Spleen (tissue), 11 donors: Measurements from ENCODE around the gene KCTD3. TPM values are rescaled to one million over a fixed set of nuclear protein-coding genes. Genes with fewer than 3 reads are reported as not detected.

Experiments used
- DNase-seq: peaks from one replicate; pipeline ENCODE4 v3.0.0-alpha.2; 2020
- H3K27ac ChIP-seq, 8 donors: fragments of 200-600 bp; sonication (generic) in 7 of 8; 1 replicate in 4 of 8; 2 replicates in 4 of 8; pipeline versions ENCODE4 v1.5.0 to v1.8.0; 2016 to 2021; ENCODE audit warnings: inconsistent platforms in 4 of 8, mild to moderate bottlenecking in 4 of 8, moderate library complexity in 1 of 8
- H3K27me3 ChIP-seq, 7 donors: fragments of 200-600 bp; sonication (generic) in 6 of 7; replicated peaks in 1 of 7; 1 replicate in 4 of 7; 2 replicates in 3 of 7; pipeline versions ENCODE4 v1.5.0 to v1.8.0; 2016 to 2021; ENCODE audit warnings: inconsistent platforms in 3 of 7, mild to moderate bottlenecking in 1 of 7
- H3K36me3 ChIP-seq, 6 donors: fragments of 200-600 bp; sonication (generic) in 5 of 6; 1 replicate in 4 of 6; 2 replicates in 2 of 6; pipeline versions ENCODE4 v1.5.0 to v1.8.0; 2016 to 2021; ENCODE audit warnings: inconsistent platforms in 2 of 6
- H3K4me1 ChIP-seq, 6 donors: fragments of 200-600 bp; sonication (generic) in 5 of 6; 1 replicate in 3 of 6; 2 replicates in 3 of 6; pipeline versions ENCODE4 v1.5.0 to v1.8.0; 2016 to 2021; ENCODE audit warnings: inconsistent platforms in 3 of 6
- H3K4me3 ChIP-seq, 8 donors: fragments of 200-600 bp; sonication (generic) in 7 of 8; 1 replicate in 4 of 8; 2 replicates in 4 of 8; pipeline versions ENCODE4 v1.5.0 to v1.8.0; 2016 to 2021; ENCODE audit warnings: inconsistent platforms in 4 of 8, mild to moderate bottlenecking in 4 of 8, moderate library complexity in 2 of 8
- H3K9me3 ChIP-seq, 8 donors: fragments of 200-600 bp; sonication (generic) in 7 of 8; 1 replicate in 4 of 8; 2 replicates in 4 of 8; pipeline versions ENCODE4 v1.5.0 to v1.8.0; 2016 to 2021; ENCODE audit warnings: inconsistent platforms in 4 of 8
- CTCF ChIP-seq, 11 experiments: fragments of 200-600 bp in 7 of 11; fragments of 450-650 bp in 4 of 11; sonication (generic) in 4 of 11; IDR thresholded peaks in 8 of 11; conservative IDR thresholded peaks in 3 of 11; 1 replicate in 7 of 11; 2 replicates in 4 of 11; pipeline versions ENCODE4 v1.4.0 to v1.8.0; 2016 to 2021; ENCODE audit warnings: antibody characterized with exemption in 11 of 11, inconsistent platforms in 4 of 11, mild to moderate bottlenecking in 1 of 11
- POLR2A ChIP-seq, 3 donors: fragments of 450-650 bp; IDR thresholded peaks; one replicate each; pipeline ENCODE4 v1.5.1; 2017; ENCODE audit warnings: antibody characterized with exemption in 3 of 3, mild to moderate bottlenecking in 1 of 3
- POLR2AphosphoS5 ChIP-seq, 3 donors: sonication (generic); formaldehyde crosslinking; IDR thresholded peaks; one replicate each; pipeline ENCODE4 v1.5.1; 2017; ENCODE audit warnings: antibody characterized with exemption in 3 of 3
- WGBS, 5 donors: extraction: QIAGEN DNeasy Blood & Tissue Kit in 3 of 5; methylation state at CpG; one replicate each; pipeline versions ENCODE4 v1.1.5 to v1.1.7; 2013 to 2018; 5-methylcytosine and 5-hydroxymethylcytosine counted together
- intact Hi-C: fragments of 100-400 bp; cut with DNase I; formaldehyde crosslinking; loops from one replicate; pipeline ENCODE4 v1.15.0; 2023; ENCODE audit warnings: low total_unique reads
- polyA plus RNA-seq, 3 donors: library from polyadenylated mRNA; stranded (reverse); fragments of 200-250 nt; gene quantifications; one replicate each; pipeline ENCODE4 v1.2.1, GENCODE V29; 2013
- total RNA-seq, 7 donors: library from RNA; depleted of rRNA in 3 of 7; stranded (reverse); fragments of >200 nt in 3 of 7; fragmentation: NEBNext Ultra II Directional in 4 of 7; extraction: Animal tissue kit (Norgen Biotek cat#: 25700) in 4 of 7; gene quantifications; one replicate each; pipeline versions ENCODE4 v1.1.0 to v1.2.1, GENCODE V29; 2016 to 2021
- donor health status: healthy with polysubstance abuse.
- donor health status: DM: no; HTN: no; CAD: no; lungs with moderate emphysema.
- donor health status: DM: no; HTN: no; CAD: no.
- donor health status: Bipolar disorder and iron deficiency.
- donor health status: healthy.
- donor health status: DM: no; HTN: no; CAD: no.
- donor health status: DM: yes; HTN: yes; CAD: no.

Gene KCTD3
- total and polyA plus RNA-seq, 10 donors: 7.6 to 33.0 (median 21.3) TPM

DNA sequence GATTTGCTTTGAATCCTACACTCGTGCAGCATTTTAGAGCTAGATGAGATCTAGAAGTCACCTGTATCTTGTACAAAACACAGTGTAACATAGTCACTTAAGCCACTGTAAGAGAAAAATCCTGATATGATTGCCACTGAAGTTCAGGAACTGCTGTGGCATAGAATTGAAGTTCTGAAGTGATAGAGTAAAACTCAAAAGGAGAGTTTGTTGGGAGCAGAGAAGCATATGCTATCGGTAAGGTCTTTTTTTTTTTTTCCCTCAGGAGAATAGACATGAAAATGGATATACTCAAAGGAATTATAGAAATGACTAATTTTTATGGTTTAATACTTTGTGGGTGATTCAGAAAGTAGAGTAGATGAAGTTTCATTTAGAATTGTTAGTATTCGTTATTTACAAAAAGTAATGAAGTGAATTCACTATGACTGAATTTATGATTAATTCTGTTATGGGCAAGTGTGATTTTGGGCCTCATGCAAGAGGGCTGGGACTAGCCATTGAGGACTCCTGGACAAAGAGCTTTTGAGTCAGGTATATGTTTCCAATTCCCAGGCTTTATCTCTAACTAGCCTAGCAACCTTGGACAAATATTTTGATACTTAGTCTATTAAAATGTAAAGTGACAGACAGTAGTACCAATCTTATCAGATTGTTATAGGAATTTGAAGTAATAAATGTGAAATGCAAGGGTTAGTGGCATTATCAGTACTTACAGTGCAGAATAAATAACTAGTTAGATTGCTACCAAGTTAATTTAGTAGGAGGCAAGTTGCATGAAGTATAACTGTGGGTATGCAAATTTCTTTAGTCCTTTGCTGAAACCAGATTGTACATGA is 3.1 kb downstream of the KCTD3 start:
- WGBS, 5 donors: 73 to 79% (median 76%) methylated on average over 3 of the region's 3 CpGs
- intact Hi-C loops: no loop called here
- no peak for DNase-seq
- TF ChIP-seq POLR2A (IDR thresholded peaks at IDR 0.05) (no peak), POLR2AphosphoS5 (IDR thresholded peaks at IDR 0.05) (no peak), CTCF (IDR thresholded peaks at IDR 0.05 in 8 of 11, conservative IDR thresholded peaks at IDR 0.05 in 3 of 11) (no peak)
- no peaks in the 10 kb centered on the region for H3K36me3 ChIP-seq
- peaks cover 0 to 11% (median 0%) of the 10 kb centered on the region in 7 donors for H3K27me3 ChIP-seq
- H3K27ac ChIP-seq: no peak overlapping the region
- H3K4me3 ChIP-seq: no peak overlapping the region
- H3K9me3 ChIP-seq: no peaks in the 10 kb centered on the region
- peaks cover 0 to 56% (median 30%) of the 10 kb centered on the region in 6 donors for H3K4me1 ChIP-seq

GRCh38 chr1:215581896-215582295 is 14.8 kb downstream of the KCTD3 start:
- WGBS, 5 donors: 82 to 99% (median 94%) methylated on average over 2 of the region's 2 CpGs
- intact Hi-C loops: no loop called here

DNA sequence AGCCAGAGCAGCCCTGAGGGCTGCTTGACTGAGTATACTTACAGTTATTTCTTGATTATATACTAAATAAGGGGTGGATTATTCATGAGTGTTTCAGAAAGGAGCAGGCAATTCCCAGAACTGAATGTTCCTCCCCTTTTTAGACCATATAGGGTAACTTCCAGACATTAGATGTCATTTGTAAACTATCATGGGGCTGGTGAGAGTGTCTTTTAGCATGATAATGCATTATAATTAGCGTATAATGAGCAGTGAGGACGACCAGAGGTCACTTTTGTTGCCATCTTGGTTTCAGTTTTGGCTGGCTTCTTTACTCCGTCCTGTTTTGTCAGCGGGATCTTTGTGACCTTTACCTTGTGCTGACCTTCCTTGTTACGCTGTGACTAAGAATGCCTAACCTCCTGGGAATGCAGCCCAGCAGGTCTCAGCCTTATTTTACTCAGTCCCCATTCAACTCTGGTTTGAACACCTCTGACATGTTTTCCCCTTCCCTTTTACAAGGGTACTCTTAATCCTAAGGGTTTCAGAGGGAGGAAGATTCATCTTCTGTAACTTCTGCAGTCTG is 16.2 kb downstream of the KCTD3 start:
- no peaks in the 10 kb centered on the region for H3K4me1 ChIP-seq
- H3K4me3 ChIP-seq: no peak overlapping the region
- no peak for TF ChIP-seq POLR2A (IDR thresholded peaks at IDR 0.05)
- TF ChIP-seq CTCF (IDR thresholded peaks at IDR 0.05 in 8 of 11, conservative IDR thresholded peaks at IDR 0.05 in 3 of 11): no peak
- TF ChIP-seq POLR2AphosphoS5 (IDR thresholded peaks at IDR 0.05): no peak
- 65 to 87% (median 73%) methylated on average over 5 of the region's 5 CpGs for WGBS, 5 donors
- H3K27me3 ChIP-seq: no peaks in the 10 kb centered on the region
- H3K9me3 ChIP-seq: peaks cover 0 to 14% (median 13%) of the 10 kb centered on the region in 8 donors
- no peak overlapping the region for H3K27ac ChIP-seq
- DNase-seq: no peak
- intact Hi-C loops: no loop called here
- peaks cover 0 to 61% (median 5%) of the 10 kb centered on the region in 6 donors for H3K36me3 ChIP-seq

More at GRCh38 chr1:215581896-215582295, 14.8 kb downstream of the KCTD3 start:
- Histone ChIP-seq H3K9me3 (peaks cover 0 to 14% (median 13%) of the 10 kb centered on the region in 8 donors), H3K4me3 (no peak overlapping the region), H3K27me3 (no peaks in the 10 kb centered on the region), H3K36me3 (peaks cover 0 to 74% (median 10%) of the 10 kb centered on the region in 6 donors), H3K4me1 (no peaks in the 10 kb centered on the region), H3K27ac (no peak overlapping the region)
- TF ChIP-seq POLR2A (IDR thresholded peaks at IDR 0.05) (no peak), POLR2AphosphoS5 (IDR thresholded peaks at IDR 0.05) (no peak), CTCF (IDR thresholded peaks at IDR 0.05 in 8 of 11, conservative IDR thresholded peaks at IDR 0.05 in 3 of 11) (no peak)
- DNase-seq: no peak

GRCh38 chr1:215584389-215584788 is 17.3 kb downstream of the KCTD3 start:
- H3K27me3 ChIP-seq: no peaks in the 10 kb centered on the region

More at GRCh38 chr1:215584389-215584788, 17.3 kb downstream of the KCTD3 start:
- no peak overlapping the region for H3K4me3 ChIP-seq
- H3K9me3 ChIP-seq: peaks cover 0 to 14% (median 13%) of the 10 kb centered on the region in 8 donors
- intact Hi-C loops: no loop called here
- H3K27ac ChIP-seq: no peak overlapping the region
- DNase-seq: no peak
- WGBS, 5 donors: 68 to 86% (median 78%) methylated on average over 1 of the region's 1 CpG
- no peak for TF ChIP-seq CTCF (IDR thresholded peaks at IDR 0.05 in 8 of 11, conservative IDR thresholded peaks at IDR 0.05 in 3 of 11)
- TF ChIP-seq POLR2A (IDR thresholded peaks at IDR 0.05): no peak
- TF ChIP-seq POLR2AphosphoS5 (IDR thresholded peaks at IDR 0.05): no peak
- H3K4me1 ChIP-seq: no peaks in the 10 kb centered on the region
- H3K36me3 ChIP-seq: peaks cover 0 to 55% (median 4%) of the 10 kb centered on the region in 6 donors
